Epithelial cell of prostate (primary cell): Measurements from ENCODE around the gene GINS2.

Experiments used
- DNase-seq: peaks from one replicate; pipeline ENCODE4 v3.0.0-alpha.2; 2011; ENCODE audit warnings: low read depth, low spot score
- H3K27ac ChIP-seq: fragments of 450-650 bp; 2 replicates; pipeline ENCODE4 v1.5.1; 2017; ENCODE audit warnings: mild to moderate bottlenecking

GINS2 gene

GRCh38 chr16:85632709-85633437 is 55.9 kb downstream of the GINS2 start:
- DNase-seq: no peak
- no peak overlapping the region for H3K27ac ChIP-seq

- no peak overlapping the region for H3K27ac ChIP-seq
- no peak for DNase-seq
Measured at GRCh38 chr16:85631802-85632393, 56.9 kb downstream of the GINS2 start.

- no peak for DNase-seq
- H3K27ac ChIP-seq: no peak overlapping the region
Measured at GRCh38 chr16:85631230-85631629, 57.5 kb downstream of the GINS2 start.

GRCh38 chr16:85629853-85630252 is 58.9 kb downstream of the GINS2 start:
- H3K27ac ChIP-seq: no peak overlapping the region
- no peak for DNase-seq

GRCh38 chr16:85629326-85629725 is 59.4 kb downstream of the GINS2 start:
- H3K27ac ChIP-seq: no peak overlapping the region
- no peak for DNase-seq

- DNase-seq: no peak
- no peak overlapping the region for H3K27ac ChIP-seq
Measured at GRCh38 chr16:85628645-85629044, 60.1 kb downstream of the GINS2 start.

GRCh38 chr16:85628265-85628556 is 60.5 kb downstream of the GINS2 start:
- no peak overlapping the region for H3K27ac ChIP-seq
- no peak for DNase-seq

- no peak overlapping the region for H3K27ac ChIP-seq
Measured at GRCh38 chr16:85627526-85628264, 61.1 kb downstream of the GINS2 start.

GRCh38 chr16:85627089-85627488 is 61.7 kb downstream of the GINS2 start:
- DNase-seq: no peak

More at GRCh38 chr16:85627526-85628264, 61.1 kb downstream of the GINS2 start:
- no peak for DNase-seq

More at GRCh38 chr16:85627089-85627488, 61.7 kb downstream of the GINS2 start:
- H3K27ac ChIP-seq: no peak overlapping the region
